A673 (cell line): ENCODE measurements around the gene GPC6. TPM values are rescaled to one million over a fixed set of nuclear protein-coding genes. Genes with fewer than 3 reads are reported as not detected.

ENCODE experiments used
- BruUV-seq: library from RNA; stranded (reverse); fragments of 400-500 nt; replicated peaks from 2 replicates; lab custom pipeline; 2021; lab: Mats Ljungman, UMichigan
- CTCF ChIA-PET: fragments of 300-600 bp; sonication (Branson Sonifier 250); formaldehyde crosslinking; loops from one replicate; lab custom pipeline; 2022; ENCODE audit warnings: antibody characterized with exemption; lab: Charles Lee
- POLR2A ChIA-PET: fragments of 300-600 bp; sonication (Branson Sonifier 250); formaldehyde crosslinking; loops from one replicate; lab custom pipeline; 2022; ENCODE audit warnings: antibody characterized with exemption; ENCODE audit not compliant: low non-redundant PET; lab: Charles Lee
- DNase-seq: peaks from one replicate; pipeline ENCODE4 v3.0.0-alpha.2; 2015; ENCODE audit warnings: low spot score
- H3K27ac ChIP-seq: fragments of 200-600 bp; sonication (generic); 2 replicates; pipeline ENCODE4 v1.5.1; 2016; ENCODE audit warnings: mixed run types, low read depth, mild to moderate bottlenecking, mixed read lengths, antibody characterized with exemption, low read length; ENCODE audit not compliant: poor library complexity, severe bottlenecking
- H3K27me3 ChIP-seq: fragments of 200-600 bp; sonication (generic); replicated peaks from 2 replicates; pipeline ENCODE4 v1.6.1; 2017; ENCODE audit warnings: mixed run types, low read depth, mild to moderate bottlenecking, mixed read lengths, antibody characterized with exemption, low read length; ENCODE audit not compliant: insufficient read depth, poor library complexity
- H3K36me3 ChIP-seq: fragments of 200-600 bp; sonication (generic); 2 replicates; pipeline ENCODE4 v1.6.1; 2016; ENCODE audit warnings: mixed run types, mild to moderate bottlenecking, mixed read lengths, antibody characterized with exemption, low read length; ENCODE audit not compliant: insufficient read depth, poor library complexity, severe bottlenecking
- H3K4me1 ChIP-seq: fragments of 200-600 bp; sonication (generic); 2 replicates; pipeline ENCODE4 v1.6.1; 2017; ENCODE audit warnings: mixed run types, mild to moderate bottlenecking, mixed read lengths, antibody characterized with exemption, low read length; ENCODE audit not compliant: insufficient read depth, poor library complexity, severe bottlenecking
- H3K4me3 ChIP-seq: fragments of 200-600 bp; sonication (generic); 2 replicates; pipeline ENCODE4 v1.5.1; 2016; ENCODE audit warnings: low read depth, mixed run types, mild to moderate bottlenecking, mixed read lengths, low read length; ENCODE audit not compliant: poor library complexity, severe bottlenecking
- H3K9me3 ChIP-seq: fragments of 200-600 bp; sonication (generic); 2 replicates; pipeline ENCODE4 v1.6.1; 2016; ENCODE audit warnings: mixed run types, low read depth, mild to moderate bottlenecking, mixed read lengths, antibody characterized with exemption, low read length; ENCODE audit not compliant: poor library complexity, severe bottlenecking
- EZH2 ChIP-seq: fragments of 200-600 bp; sonication (generic); IDR thresholded peaks from 2 replicates; pipeline ENCODE4 v1.6.1; 2017; ENCODE audit warnings: borderline replicate concordance, low read depth, mild to moderate bottlenecking, mixed read lengths, antibody characterized with exemption, low read length; ENCODE audit not compliant: poor library complexity, severe bottlenecking
- intact Hi-C: fragments of 100-400 bp; cut with micrococcal nuclease; formaldehyde crosslinking; loops from one replicate; pipeline ENCODE4 v1.10.0; 2022; ENCODE audit not compliant: unreplicated experiment
- total RNA-seq: library from RNA; stranded (reverse); gene quantifications from 2 replicates; pipeline ENCODE4 v1.2.3, GENCODE V29; 2021
- TF ChIP-seq, protein P1 (sequence below): fragments of 300-800, 200-600 bp; sonication (generic); conservative IDR thresholded peaks from 2 replicates; pipeline ENCODE4 v1.5.1; 2017; ENCODE audit warnings: low read depth, mild to moderate bottlenecking, antibody characterized with exemption, low read length, moderate library complexity, mixed read lengths

The GPC6 gene
- total RNA-seq, 1 experiment from 2014 or later: 23.3 TPM

DNA sequence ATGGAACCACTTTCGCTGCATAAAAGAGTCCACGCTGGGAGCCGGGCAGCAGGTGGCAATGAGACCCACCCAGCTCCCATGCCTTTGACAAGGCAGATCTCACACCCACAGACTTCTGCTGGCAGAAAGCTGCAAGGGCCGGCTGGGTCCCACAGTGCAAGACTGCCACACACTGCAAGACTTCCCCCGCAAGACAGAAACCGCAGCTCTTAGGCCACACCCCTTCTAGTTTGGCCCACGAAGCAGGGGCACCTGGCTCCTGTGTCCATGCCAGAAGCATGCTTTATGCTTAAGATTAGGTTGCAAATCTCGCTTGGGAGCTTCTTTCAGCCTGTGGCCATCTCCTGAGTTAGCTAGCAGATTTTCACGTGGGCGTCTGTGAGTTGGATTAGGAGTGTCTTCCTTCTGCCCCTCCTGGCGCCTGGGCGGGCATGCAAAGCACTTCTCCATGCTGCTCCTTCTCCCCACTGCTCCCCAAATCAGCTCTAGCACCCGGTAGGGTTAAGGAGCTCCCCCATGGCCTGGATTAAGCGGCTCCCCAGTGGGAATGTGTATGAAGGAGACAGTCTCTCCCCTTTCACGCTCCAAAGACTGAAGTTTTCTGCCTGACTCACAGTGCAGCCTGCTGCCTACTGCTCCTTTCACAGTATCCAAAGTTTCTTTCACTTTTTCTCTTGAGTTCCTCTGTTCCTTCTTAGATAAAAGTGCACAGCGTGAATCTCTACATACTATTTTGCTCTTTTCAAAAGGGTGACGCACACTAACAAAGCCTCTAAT, 17.7 kb downstream of the GPC6 start:
- H3K4me3 ChIP-seq: peak overlapping the region; percentile 32
- CTCF ChIA-PET: no interaction called here

DNA sequence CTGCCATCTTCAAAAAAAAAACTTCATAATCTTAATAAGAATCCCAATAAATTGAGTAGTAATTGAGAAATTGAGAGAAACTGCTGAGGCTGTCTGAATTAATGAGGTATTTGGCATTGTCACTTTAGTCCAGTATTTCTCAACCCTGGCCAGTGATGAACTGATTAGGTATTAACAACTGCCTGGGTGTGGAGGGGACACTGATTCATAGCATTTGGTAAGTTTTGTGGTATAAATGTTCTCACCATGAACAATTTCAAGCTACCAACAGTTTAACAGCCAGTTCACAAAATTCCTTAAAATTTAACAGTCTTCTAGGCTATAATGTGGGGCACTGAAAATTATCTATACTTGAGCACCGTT, 18.3 kb downstream of the GPC6 start:
- peak overlapping the region; percentile 74 for H3K27ac ChIP-seq
- BruUV-seq: no TSS peak
- DNase-seq: no peak
- peaks cover 3% of the 10 kb centered on the region for H3K36me3 ChIP-seq
- peak overlapping the region; percentile 32 for H3K4me3 ChIP-seq
- CTCF ChIA-PET: no interaction called here
- TF ChIP-seq, protein P1, sequence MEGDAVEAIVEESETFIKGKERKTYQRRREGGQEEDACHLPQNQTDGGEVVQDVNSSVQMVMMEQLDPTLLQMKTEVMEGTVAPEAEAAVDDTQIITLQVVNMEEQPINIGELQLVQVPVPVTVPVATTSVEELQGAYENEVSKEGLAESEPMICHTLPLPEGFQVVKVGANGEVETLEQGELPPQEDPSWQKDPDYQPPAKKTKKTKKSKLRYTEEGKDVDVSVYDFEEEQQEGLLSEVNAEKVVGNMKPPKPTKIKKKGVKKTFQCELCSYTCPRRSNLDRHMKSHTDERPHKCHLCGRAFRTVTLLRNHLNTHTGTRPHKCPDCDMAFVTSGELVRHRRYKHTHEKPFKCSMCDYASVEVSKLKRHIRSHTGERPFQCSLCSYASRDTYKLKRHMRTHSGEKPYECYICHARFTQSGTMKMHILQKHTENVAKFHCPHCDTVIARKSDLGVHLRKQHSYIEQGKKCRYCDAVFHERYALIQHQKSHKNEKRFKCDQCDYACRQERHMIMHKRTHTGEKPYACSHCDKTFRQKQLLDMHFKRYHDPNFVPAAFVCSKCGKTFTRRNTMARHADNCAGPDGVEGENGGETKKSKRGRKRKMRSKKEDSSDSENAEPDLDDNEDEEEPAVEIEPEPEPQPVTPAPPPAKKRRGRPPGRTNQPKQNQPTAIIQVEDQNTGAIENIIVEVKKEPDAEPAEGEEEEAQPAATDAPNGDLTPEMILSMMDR: no peak
- TF ChIP-seq EZH2: no peak
- H3K4me1 ChIP-seq: peaks cover 56% of the 10 kb centered on the region
- peaks cover 4% of the 10 kb centered on the region for H3K9me3 ChIP-seq
- POLR2A ChIA-PET: no interaction called here
- no peaks in the 10 kb centered on the region for H3K27me3 ChIP-seq
- intact Hi-C loops: loop anchor here (5.0 to 10.0 kb wide), 4 partner anchors 122 to 1117 kb away; no protein-coding TSS in a partner anchor

More for the DNA sequence above, 17.7 kb downstream of the GPC6 start:
- peak; percentile 72 for DNase-seq
- H3K27ac ChIP-seq: peak overlapping the region; percentile 74
- no TSS peak for BruUV-seq
- peaks cover 51% of the 10 kb centered on the region for H3K4me1 ChIP-seq
- POLR2A ChIA-PET: no interaction called here
- H3K9me3 ChIP-seq: peaks cover 9% of the 10 kb centered on the region
- H3K36me3 ChIP-seq: no peaks in the 10 kb centered on the region
- intact Hi-C loops: loop anchor here (10.0 kb wide), 1 partner anchor 950 kb away; no protein-coding TSS in a partner anchor
- H3K27me3 ChIP-seq: no peaks in the 10 kb centered on the region
- no peak for TF ChIP-seq EZH2
- TF ChIP-seq, protein P1: no peak

DNA sequence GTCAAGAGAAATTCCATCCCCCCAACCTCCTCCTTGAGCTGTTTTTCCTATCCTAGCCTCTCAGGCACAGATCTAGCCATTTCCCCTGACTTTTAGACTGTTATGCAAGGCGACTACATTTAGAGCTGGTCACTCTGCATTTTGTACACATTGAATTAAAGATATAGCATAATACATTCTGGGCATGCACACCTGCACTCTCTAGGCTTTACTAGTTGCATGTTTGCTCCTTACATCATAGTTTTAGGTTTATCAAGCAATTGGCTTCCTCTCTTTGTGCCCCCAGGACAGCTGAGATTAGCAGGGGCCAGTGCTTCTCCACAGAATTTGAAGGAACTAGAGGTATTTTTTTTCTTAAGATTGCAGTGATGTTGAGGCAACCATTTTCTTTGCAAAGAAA, 19.5 kb downstream of the GPC6 start:
- ChIA-PET POLR2A (no interaction called here), CTCF (no interaction called here)
- no TSS peak for BruUV-seq
- Histone ChIP-seq H3K4me3 (no peak overlapping the region), H3K27ac (peak overlapping the region; percentile 74), H3K4me1 (peaks cover 59% of the 10 kb centered on the region), H3K36me3 (peaks cover 6% of the 10 kb centered on the region), H3K27me3 (no peaks in the 10 kb centered on the region), H3K9me3 (no peaks in the 10 kb centered on the region)
- no peak for DNase-seq
- intact Hi-C loops: loop anchor here (5.0 to 10.0 kb wide), 4 partner anchors 121 to 1116 kb away; no protein-coding TSS in a partner anchor
- TF ChIP-seq, protein P1: no peak
- no peak for TF ChIP-seq EZH2
